HUDEP-2 (cell line): Measurements from ENCODE around the gene IZUMO2.
A peak's percentile ranks its signal among the peaks of the same experiment; 100 is the strongest.

Experiments used
- DNase-seq, 76 experiments: peaks; one replicate each; lab custom pipeline; 2025; ENCODE audit not compliant: unreplicated experiment in 76 of 76; lab: John Stamatoyannopoulos, UW

Gene IZUMO2

GRCh38 chr19:50162988-50163387, at the start of gene IZUMO2:
Gene IZUMO2, minus strand, starts transcription at chr19:50163281. Its CDS starts 87 bp downstream, at chr19:50163194.
- DNase-seq, result no peak

- DNase-seq, result no peak
These were observed 47.3 kb upstream of the IZUMO2 start for GRCh38 chr19:50210425-50210824.

DNA sequence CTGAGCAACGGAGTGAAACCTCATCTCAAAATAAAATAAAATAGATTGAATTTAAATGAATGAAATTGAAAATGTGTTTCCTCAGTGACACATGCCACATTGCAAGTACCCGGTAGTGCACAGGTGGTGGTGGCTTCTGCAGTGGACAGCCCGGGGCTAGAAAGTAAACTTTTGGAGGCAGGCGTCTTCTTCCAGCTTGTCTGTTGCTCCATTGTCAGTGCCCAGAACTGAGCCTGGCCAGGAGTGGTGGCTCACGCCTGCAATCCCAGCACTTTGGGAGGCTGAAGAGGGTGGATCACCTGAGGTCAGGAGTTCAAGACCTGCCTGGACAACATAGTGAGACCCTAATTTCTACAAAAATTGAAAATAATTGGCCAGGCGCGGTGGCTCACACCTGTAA, 46.0 kb upstream of the IZUMO2 start:
- DNase-seq, result no peak

DNA sequence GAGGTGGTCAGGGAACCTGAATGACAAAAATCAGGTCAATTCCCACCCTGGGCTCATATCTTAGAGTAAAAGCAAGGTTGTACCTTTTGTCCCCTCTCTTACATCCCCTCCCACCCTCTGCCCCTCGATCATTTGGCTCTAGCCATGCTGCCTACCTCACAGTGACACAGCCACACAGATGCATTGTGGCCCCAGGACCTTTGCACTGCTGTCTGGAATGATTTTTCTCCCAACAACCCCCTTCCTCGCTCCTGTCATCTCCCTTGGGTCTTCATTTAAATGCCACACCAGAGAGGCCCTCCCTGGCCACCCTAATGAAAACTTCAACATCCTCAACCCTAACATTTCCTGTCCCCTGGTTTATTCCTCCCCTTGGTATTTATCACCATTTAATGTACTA, 44.6 kb upstream of the IZUMO2 start:
- no peak for DNase-seq

DNA sequence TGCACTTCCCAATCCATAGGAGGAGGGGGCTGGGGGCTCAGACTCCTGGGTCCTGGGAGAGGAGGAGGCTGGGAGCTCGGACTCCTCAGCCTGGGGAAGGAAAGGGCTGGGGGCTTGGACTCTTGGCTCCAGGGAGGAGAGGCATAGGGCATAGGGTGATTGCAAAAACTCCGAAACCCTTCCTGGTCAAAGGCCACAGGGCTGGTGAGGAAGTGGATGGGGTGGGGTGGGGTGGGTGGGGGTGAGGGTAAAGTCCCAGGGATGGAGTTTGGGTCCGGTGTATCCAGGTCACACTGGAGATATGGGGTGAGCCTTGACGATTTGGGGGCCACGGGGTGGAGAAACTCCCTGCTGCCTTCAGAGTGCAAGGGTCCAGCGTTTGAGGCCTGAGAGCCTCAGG, 43.1 kb upstream of the IZUMO2 start:
- no peak for DNase-seq

DNA sequence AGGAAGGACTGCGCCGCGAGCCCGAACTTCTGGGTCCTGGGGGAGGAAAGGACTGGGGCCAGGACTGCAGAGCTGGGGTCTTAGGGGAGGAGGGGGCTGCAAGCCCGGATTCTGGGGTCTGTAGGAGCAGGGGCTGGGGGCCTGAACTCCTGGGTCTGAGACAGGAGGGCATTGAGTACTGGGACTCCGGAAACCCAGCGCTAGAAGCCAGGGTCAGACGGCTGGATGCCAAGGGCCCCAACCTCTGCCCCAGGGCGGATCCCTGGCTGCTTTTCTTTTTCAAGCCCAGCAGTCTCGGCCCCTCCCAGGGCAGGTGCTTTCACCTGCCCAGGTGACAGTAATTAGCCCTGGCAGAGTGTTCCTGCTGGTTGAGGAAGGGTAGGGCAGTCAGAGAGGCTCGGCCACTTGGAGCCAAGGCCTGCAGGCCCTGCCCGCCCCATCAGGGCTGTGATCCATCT, 42.6 kb upstream of the IZUMO2 start:
- no peak for DNase-seq

- no peak for DNase-seq
These were observed 42.0 kb upstream of the IZUMO2 start for GRCh38 chr19:50204811-50205675.

- DNase-seq, result no peak
These were observed 41.0 kb upstream of the IZUMO2 start for GRCh38 chr19:50204081-50204428.

- DNase-seq, result peak in 5 of 76 experiments; percentile 7 to 15 (median 10)
These were observed 40.4 kb upstream of the IZUMO2 start, which contains the start of gene MYH14 for GRCh38 chr19:50203281-50204080. Gene MYH14, plus strand, starts transcription at chr19:50203622. Its CDS starts 6,744 bp downstream, at chr19:50210366.

GRCh38 chr19:50202962-50203280, 39.8 kb upstream of the IZUMO2 start:
- no peak for DNase-seq

- DNase-seq, result no peak
These were observed 39.3 kb upstream of the IZUMO2 start for GRCh38 chr19:50202386-50202785.

DNA sequence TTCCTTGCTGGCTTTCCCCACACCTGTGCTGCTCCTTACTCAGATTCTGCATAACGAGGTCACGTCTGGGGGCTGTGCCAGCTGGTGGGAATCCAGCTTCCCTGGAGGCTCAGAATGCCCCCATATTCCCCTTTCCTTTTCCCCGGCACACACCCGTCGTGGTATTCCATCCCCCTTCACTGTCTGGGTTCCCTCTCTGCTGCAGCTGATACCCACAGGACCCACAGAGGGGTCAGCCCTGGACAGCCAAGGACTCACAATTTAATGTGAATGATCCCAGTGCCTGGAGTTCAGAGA, 36.1 kb upstream of the IZUMO2 start:
- DNase-seq, result no peak

DNA sequence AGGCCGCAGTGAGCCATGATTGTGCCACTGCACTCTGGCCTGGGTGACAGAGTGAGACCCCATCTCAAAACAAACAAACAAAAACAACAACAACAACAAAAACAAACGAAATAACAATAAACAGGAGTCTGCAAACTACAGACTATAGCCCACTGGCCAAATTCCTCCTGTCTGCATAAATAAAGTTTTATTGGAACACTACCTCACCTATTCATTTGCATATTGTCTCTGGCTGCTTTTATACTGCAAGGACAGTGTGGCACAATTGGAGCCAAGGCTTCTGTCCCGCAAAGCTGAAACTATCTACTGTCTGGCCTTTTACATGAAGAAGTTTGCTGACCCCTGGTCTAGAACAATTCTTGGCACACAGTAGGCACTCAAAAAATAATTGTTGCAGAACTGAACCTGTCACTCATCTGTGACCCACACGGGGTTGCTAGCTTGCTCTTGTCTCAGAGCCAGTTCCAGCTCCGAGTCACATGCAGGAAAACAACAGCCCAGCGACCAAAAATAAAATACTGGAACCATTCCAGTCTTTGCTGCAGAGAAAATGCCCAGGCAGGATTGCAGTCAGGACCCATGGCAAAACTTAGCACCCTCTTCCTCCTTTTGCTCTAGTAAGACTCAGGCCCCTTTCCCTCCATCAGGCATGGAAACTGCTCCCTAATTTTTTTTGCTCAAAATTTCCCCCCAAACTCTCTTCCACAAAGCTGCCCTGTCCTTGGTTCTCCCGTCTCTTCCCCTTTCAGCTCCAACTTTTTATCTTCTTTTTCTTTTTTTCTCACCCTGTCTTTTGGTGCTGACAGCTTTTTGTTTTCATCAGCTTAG, 35.6 kb upstream of the IZUMO2 start:
- no peak for DNase-seq

- DNase-seq, result no peak
These were observed 34.3 kb upstream of the IZUMO2 start for GRCh38 chr19:50197348-50197747.

GRCh38 chr19:50196322-50196932, 33.3 kb upstream of the IZUMO2 start:
- DNase-seq, result no peak

GRCh38 chr19:50195224-50195623, 32.1 kb upstream of the IZUMO2 start:
- no peak for DNase-seq

DNA sequence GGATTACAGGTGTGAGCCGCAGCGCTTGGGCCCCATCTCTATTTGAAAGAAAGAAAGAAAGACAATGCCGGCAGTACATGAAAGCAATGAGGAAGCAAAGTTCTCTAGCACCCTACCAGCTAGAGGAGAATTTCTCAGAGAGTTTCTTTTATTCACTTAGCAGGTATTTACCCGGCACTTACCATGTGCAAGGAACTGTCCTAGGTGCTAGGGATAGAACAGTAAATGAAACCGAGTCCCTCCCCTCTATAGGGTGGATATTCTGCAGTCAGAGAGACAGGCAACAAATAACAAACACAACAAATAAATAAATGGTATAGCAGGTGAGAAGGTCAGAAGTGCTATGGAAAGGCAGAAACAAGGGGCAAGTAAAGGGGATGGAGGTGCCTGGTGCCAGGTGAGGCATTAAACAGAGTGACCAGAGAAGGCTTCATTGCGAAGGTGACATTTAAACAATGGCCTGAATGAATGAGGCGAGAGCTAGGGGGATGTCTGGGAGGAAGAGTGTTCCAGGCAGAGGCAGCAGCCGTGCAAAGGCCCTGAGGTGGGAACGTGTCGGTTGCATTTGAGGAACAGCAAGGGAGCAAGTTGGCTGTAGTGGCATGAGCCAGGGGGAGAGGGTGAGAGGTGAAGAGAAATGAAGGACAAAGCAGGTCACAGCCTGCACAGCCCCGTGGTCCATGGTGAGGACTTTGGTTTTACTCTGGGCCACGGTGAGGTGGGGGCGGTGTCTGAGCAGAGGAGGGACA, 29.6 kb upstream of the IZUMO2 start:
- no peak for DNase-seq

- no peak for DNase-seq
These were observed 28.1 kb upstream of the IZUMO2 start for GRCh38 chr19:50191216-50191615.

GRCh38 chr19:50190439-50190891, 27.4 kb upstream of the IZUMO2 start:
- DNase-seq, result no peak

DNA sequence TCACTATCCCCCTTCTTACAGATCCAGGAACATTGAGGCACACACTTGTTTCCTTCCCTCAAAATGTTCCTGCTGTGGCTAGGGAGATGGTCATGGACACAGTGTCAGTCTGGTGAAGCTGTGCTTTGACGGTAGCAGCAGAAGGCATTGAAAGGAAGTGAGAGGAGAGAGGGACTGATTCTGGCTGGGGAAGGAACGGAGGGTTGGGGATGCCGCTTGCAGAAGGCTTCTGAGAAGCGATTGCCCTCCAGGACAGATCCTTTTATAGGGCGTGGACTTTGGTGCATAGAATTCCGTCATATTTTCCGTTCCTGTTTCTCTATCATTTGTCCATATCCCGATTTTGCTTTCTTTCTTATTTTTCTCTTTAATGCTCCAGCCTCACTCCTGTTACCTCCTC, 26.2 kb upstream of the IZUMO2 start:
- no peak for DNase-seq
